HG03558 (cell line): ENCODE measurements around the gene SLC49A3.
"Not testable (repeated sequence)": the region's sequence is repeated elsewhere in the genome, so short reads cannot be mapped to it uniquely, and the experiment has no call there.

Experiments used
- ATAC-seq: cut with Tn5 transposase; IDR thresholded peaks from one replicate; pipeline ENCODE4 v1.9.1; 2021; ENCODE audit warnings: moderate number of reproducible peaks; ENCODE audit not compliant: unreplicated experiment; ENCODE audit errors: extremely low read depth

SLC49A3 gene

GRCh38 chr4:688854-689681 is at the start of gene SLC49A3:
Gene SLC49A3, minus strand, starts transcription at chr4:689151. Its CDS starts 24 bp downstream, at chr4:689127.
- ATAC-seq = no peak

- not testable (repeated sequence) for ATAC-seq
These were observed 47.6 kb upstream of the SLC49A3 start for GRCh38 chr4:736561-736960.

GRCh38 chr4:735583-735982 is 46.6 kb upstream of the SLC49A3 start:
- no peak for ATAC-seq

GRCh38 chr4:734951-735350 is 46.0 kb upstream of the SLC49A3 start:
- no peak for ATAC-seq

GRCh38 chr4:734075-734474 is 45.1 kb upstream of the SLC49A3 start:
- ATAC-seq = no peak

GRCh38 chr4:733631-733980 is 44.7 kb upstream of the SLC49A3 start:
- ATAC-seq = no peak

- ATAC-seq = no peak
These were observed 44.1 kb upstream of the SLC49A3 start for GRCh38 chr4:732911-733630.

GRCh38 chr4:732486-732885 is 43.5 kb upstream of the SLC49A3 start:
- no peak for ATAC-seq

GRCh38 chr4:731954-732353 is 43.0 kb upstream of the SLC49A3 start:
- not testable (repeated sequence) for ATAC-seq

- ATAC-seq = not testable (repeated sequence)
These were observed 42.3 kb upstream of the SLC49A3 start for GRCh38 chr4:730946-731904.

- no peak for ATAC-seq
These were observed 41.6 kb upstream of the SLC49A3 start for GRCh38 chr4:730511-730910.

- no peak for ATAC-seq
These were observed 40.7 kb upstream of the SLC49A3 start for GRCh38 chr4:729336-730315.

GRCh38 chr4:727576-727975 is 38.6 kb upstream of the SLC49A3 start:
- no peak for ATAC-seq

- ATAC-seq = no peak
These were observed 37.9 kb upstream of the SLC49A3 start for GRCh38 chr4:726838-727237.

GRCh38 chr4:726235-726787 is 37.4 kb upstream of the SLC49A3 start:
- no peak for ATAC-seq

- ATAC-seq = no peak
These were observed 36.7 kb upstream of the SLC49A3 start for GRCh38 chr4:725391-726234.

- ATAC-seq = no peak
These were observed 35.0 kb upstream of the SLC49A3 start for GRCh38 chr4:723751-724530.
